HepG2 (cell line): ENCODE results near the gene ADGRG6. TPM values are rescaled to one million over a fixed set of nuclear protein-coding genes. Genes with fewer than 3 reads are reported as not detected.

Source experiments
- FOXA1 ChIP-seq, 2 experiments: fragments of 450-650 bp in 1 of 2; sonication (generic) in 1 of 2; formaldehyde crosslinking in 1 of 2; IDR thresholded peaks; 2 replicates each; pipeline versions ENCODE4 v1.4.0 to v1.6.1; 2016 to 2020; ENCODE audit warnings: missing genetic modification reagents in 1 of 2
- FOXO1 ChIP-seq: sonication (generic); formaldehyde crosslinking; IDR thresholded peaks from 2 replicates; pipeline ENCODE4 v1.4.0; 2020; ENCODE audit warnings: missing genetic modification reagents
- JUND ChIP-seq: sonication (generic); formaldehyde crosslinking; IDR thresholded peaks from 2 replicates; pipeline ENCODE4 v1.8.0; 2022; ENCODE audit warnings: mild to moderate bottlenecking, missing genetic modification reagents
- KAT8 ChIP-seq: IDR thresholded peaks from 2 replicates; pipeline ENCODE4 v1.6.1; 2016; ENCODE audit warnings: missing genetic modification reagents, missing compliant biosample characterization
- MAFF ChIP-seq: IDR thresholded peaks from 2 replicates; pipeline ENCODE4 v1.6.1; 2011; ENCODE audit warnings: low read depth, low read length, improper control_type of control experiment
- MAFK ChIP-seq, 2 experiments: IDR thresholded peaks in 1 of 2; conservative IDR thresholded peaks in 1 of 2; 2 replicates each; pipeline ENCODE4 v1.6.1; 2011; ENCODE audit warnings: improper control_type of control experiment in 2 of 2, low read length in 2 of 2
- MLLT10 ChIP-seq: sonication (generic); formaldehyde crosslinking; IDR thresholded peaks from 2 replicates; pipeline ENCODE4 v1.4.0; 2020; ENCODE audit warnings: missing genetic modification reagents
- MYNN ChIP-seq: sonication (generic); formaldehyde crosslinking; IDR thresholded peaks from 2 replicates; pipeline ENCODE4 v1.4.0; 2020; ENCODE audit warnings: mild to moderate bottlenecking, low read depth, missing genetic modification reagents
- NBN ChIP-seq: fragments of 450-650 bp; conservative IDR thresholded peaks from 2 replicates; pipeline ENCODE4 v1.6.1; 2017
- POGZ ChIP-seq: sonication (generic); formaldehyde crosslinking; IDR thresholded peaks from 2 replicates; pipeline ENCODE4 v1.4.0; 2020; ENCODE audit warnings: mild to moderate bottlenecking, missing genetic modification reagents
- REPIN1 ChIP-seq: sonication (generic); formaldehyde crosslinking; IDR thresholded peaks from 2 replicates; pipeline ENCODE4 v1.8.0; 2022; ENCODE audit warnings: missing genetic modification reagents, low read depth, mild to moderate bottlenecking, borderline replicate concordance
- ZFAT ChIP-seq: sonication (generic); formaldehyde crosslinking; conservative IDR thresholded peaks from 2 replicates; pipeline ENCODE4 v1.8.1; 2023; ENCODE audit warnings: missing genetic modification reagents, inconsistent platforms
- ZNF263 ChIP-seq: sonication (generic); formaldehyde crosslinking; IDR thresholded peaks from 2 replicates; pipeline ENCODE4 v1.4.0; 2020; ENCODE audit warnings: missing genetic modification reagents
- ZNF430 ChIP-seq: sonication (generic); formaldehyde crosslinking; IDR thresholded peaks from 2 replicates; pipeline ENCODE4 v1.9.0; 2021; ENCODE audit warnings: mild to moderate bottlenecking, missing genetic modification reagents
- ZNF598 ChIP-seq: sonication (generic); formaldehyde crosslinking; IDR thresholded peaks from 2 replicates; pipeline ENCODE4 v1.5.1; 2020; ENCODE audit warnings: mild to moderate bottlenecking, missing genetic modification reagents, borderline replicate concordance
- ZNF839 ChIP-seq: sonication (generic); formaldehyde crosslinking; IDR thresholded peaks from 2 replicates; pipeline ENCODE4 v1.4.0; 2020; ENCODE audit warnings: missing genetic modification reagents, mild to moderate bottlenecking, borderline replicate concordance
- polyA plus RNA-seq, 8 experiments: library from polyadenylated mRNA; depleted of rRNA in 3 of 8; stranded (reverse) in 7 of 8; unstranded in 1 of 8; fragments of >200 nt; fragmentation: Illumina TruSeq in 4 of 8; extraction: Trizol in 4 of 8; gene quantifications; 2 replicates each; pipeline versions ENCODE4 v1.2.1 to v1.2.3, GENCODE V29; 2011 to 2016; ENCODE audit warnings: low read depth in 4 of 8, missing spikeins in 1 of 8, mixed read lengths in 1 of 8; ENCODE audit not compliant: insufficient read depth in 1 of 8
- total RNA-seq, 5 experiments: library from RNA; depleted of rRNA; stranded (reverse); fragments of >200 nt; fragmentation: Illumina TruSeq; extraction: Trizol; gene quantifications; 2 replicates each; pipeline ENCODE4 v1.2.3, GENCODE V29; 2016; ENCODE audit warnings: low read depth in 1 of 5
- TF ChIP-seq, protein P1 (sequence below): sonication (generic); formaldehyde crosslinking; IDR thresholded peaks from 2 replicates; pipeline ENCODE4 v1.8.1; 2022; ENCODE audit warnings: low read depth, mild to moderate bottlenecking, missing genetic modification reagents
- TF ChIP-seq, protein P2 (sequence below): sonication (generic); formaldehyde crosslinking; IDR thresholded peaks from 2 replicates; pipeline ENCODE4 v1.4.0; 2020; ENCODE audit warnings: mild to moderate bottlenecking, missing genetic modification reagents
- TF ChIP-seq, protein P3 (sequence below): sonication (generic); formaldehyde crosslinking; IDR thresholded peaks from 2 replicates; pipeline ENCODE4 v1.4.0; 2020; ENCODE audit warnings: missing genetic modification reagents
- TF ChIP-seq, protein P4 (sequence below): sonication (generic); formaldehyde crosslinking; IDR thresholded peaks from 2 replicates; pipeline ENCODE4 v1.5.0; 2020; ENCODE audit warnings: mild to moderate bottlenecking, low read depth, missing genetic modification reagents, borderline replicate concordance

Gene ADGRG6
- total and polyA plus RNA-seq, 2 of the 13 experiments (the other 11 are each of a cell fraction or from before 2014, with no cell fraction given) = 129 to 249 TPM

DNA sequence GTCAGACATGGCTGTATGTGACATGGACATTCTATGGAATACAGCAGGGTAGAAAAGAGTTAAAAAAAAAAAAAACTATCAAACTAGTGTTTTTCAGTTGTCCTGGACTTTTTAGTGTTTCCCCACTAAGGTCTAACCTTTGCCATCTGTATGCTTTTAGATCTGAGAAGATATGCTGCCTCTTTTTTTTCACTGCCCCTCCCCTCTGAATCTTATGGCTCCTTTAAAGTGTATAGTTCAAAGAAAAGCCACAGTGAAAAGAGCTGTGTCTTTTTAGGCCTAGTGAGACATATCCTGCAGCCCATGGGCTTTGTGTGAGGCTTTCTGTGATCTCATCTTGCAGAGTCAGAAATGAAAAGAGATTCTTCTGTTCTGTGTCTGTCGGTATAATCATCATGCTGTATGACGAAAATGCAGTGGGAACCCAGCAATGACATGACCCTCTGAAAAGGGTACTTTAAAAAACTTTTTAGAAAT, 29.3 kb downstream of the ADGRG6 start (continued):
- TF ChIP-seq REPIN1 (peak; percentile 75), FOXA1 (IDR thresholded peaks at IDR 0.05) (no peak), FOXA1 (CRISPR knock-in tag; IDR thresholded peaks at IDR 0.05) (peak; percentile 43; the same call in 1 of the 2 replicates), MAFK (conservative IDR thresholded peaks at IDR 0.05 in 1 of 2, IDR thresholded peaks at IDR 0.05 in 1 of 2; ENCODE audit: low read length in 2 of 2) (peak in 1 of 2 experiments; percentile 15; a peak in 1 of 4 replicates), JUND (peak; percentile 53), ZNF430 (CRISPR knock-in tag) (no peak), FOXO1 (CRISPR knock-in tag) (peak; percentile 73), ZNF263 (CRISPR knock-in tag) (no peak; the same call in 1 of the 2 replicates), MAFF (no peak), ZNF839 (no peak), POGZ (CRISPR knock-in tag) (peak; percentile 93), NBN (no peak), MYNN (CRISPR knock-in tag) (no peak), MLLT10 (CRISPR knock-in tag) (no peak), ZNF598 (no peak), KAT8 (CRISPR knock-in tag) (peak; percentile 64; the same call in 1 of the 2 replicates), ZFAT (CRISPR knock-in tag) (no peak)
- TF ChIP-seq, protein P1, sequence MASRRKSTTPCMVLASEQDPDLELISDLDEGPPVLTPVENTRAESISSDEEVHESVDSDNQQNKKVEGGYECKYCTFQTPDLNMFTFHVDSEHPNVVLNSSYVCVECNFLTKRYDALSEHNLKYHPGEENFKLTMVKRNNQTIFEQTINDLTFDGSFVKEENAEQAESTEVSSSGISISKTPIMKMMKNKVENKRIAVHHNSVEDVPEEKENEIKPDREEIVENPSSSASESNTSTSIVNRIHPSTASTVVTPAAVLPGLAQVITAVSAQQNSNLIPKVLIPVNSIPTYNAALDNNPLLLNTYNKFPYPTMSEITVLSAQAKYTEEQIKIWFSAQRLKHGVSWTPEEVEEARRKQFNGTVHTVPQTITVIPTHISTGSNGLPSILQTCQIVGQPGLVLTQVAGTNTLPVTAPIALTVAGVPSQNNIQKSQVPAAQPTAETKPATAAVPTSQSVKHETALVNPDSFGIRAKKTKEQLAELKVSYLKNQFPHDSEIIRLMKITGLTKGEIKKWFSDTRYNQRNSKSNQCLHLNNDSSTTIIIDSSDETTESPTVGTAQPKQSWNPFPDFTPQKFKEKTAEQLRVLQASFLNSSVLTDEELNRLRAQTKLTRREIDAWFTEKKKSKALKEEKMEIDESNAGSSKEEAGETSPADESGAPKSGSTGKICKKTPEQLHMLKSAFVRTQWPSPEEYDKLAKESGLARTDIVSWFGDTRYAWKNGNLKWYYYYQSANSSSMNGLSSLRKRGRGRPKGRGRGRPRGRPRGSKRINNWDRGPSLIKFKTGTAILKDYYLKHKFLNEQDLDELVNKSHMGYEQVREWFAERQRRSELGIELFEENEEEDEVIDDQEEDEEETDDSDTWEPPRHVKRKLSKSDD (CRISPR knock-in tag) = 0 out of 2 replicates have a peak, but pooled peaks have one; percentile 49
- TF ChIP-seq, protein P2, sequence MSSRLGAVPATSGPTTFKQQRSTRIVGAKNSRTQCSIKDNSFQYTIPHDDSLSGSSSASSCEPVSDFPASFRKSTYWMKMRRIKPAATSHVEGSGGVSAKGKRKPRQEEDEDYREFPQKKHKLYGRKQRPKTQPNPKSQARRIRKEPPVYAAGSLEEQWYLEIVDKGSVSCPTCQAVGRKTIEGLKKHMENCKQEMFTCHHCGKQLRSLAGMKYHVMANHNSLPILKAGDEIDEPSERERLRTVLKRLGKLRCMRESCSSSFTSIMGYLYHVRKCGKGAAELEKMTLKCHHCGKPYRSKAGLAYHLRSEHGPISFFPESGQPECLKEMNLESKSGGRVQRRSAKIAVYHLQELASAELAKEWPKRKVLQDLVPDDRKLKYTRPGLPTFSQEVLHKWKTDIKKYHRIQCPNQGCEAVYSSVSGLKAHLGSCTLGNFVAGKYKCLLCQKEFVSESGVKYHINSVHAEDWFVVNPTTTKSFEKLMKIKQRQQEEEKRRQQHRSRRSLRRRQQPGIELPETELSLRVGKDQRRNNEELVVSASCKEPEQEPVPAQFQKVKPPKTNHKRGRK = no peak
- TF ChIP-seq, protein P3, sequence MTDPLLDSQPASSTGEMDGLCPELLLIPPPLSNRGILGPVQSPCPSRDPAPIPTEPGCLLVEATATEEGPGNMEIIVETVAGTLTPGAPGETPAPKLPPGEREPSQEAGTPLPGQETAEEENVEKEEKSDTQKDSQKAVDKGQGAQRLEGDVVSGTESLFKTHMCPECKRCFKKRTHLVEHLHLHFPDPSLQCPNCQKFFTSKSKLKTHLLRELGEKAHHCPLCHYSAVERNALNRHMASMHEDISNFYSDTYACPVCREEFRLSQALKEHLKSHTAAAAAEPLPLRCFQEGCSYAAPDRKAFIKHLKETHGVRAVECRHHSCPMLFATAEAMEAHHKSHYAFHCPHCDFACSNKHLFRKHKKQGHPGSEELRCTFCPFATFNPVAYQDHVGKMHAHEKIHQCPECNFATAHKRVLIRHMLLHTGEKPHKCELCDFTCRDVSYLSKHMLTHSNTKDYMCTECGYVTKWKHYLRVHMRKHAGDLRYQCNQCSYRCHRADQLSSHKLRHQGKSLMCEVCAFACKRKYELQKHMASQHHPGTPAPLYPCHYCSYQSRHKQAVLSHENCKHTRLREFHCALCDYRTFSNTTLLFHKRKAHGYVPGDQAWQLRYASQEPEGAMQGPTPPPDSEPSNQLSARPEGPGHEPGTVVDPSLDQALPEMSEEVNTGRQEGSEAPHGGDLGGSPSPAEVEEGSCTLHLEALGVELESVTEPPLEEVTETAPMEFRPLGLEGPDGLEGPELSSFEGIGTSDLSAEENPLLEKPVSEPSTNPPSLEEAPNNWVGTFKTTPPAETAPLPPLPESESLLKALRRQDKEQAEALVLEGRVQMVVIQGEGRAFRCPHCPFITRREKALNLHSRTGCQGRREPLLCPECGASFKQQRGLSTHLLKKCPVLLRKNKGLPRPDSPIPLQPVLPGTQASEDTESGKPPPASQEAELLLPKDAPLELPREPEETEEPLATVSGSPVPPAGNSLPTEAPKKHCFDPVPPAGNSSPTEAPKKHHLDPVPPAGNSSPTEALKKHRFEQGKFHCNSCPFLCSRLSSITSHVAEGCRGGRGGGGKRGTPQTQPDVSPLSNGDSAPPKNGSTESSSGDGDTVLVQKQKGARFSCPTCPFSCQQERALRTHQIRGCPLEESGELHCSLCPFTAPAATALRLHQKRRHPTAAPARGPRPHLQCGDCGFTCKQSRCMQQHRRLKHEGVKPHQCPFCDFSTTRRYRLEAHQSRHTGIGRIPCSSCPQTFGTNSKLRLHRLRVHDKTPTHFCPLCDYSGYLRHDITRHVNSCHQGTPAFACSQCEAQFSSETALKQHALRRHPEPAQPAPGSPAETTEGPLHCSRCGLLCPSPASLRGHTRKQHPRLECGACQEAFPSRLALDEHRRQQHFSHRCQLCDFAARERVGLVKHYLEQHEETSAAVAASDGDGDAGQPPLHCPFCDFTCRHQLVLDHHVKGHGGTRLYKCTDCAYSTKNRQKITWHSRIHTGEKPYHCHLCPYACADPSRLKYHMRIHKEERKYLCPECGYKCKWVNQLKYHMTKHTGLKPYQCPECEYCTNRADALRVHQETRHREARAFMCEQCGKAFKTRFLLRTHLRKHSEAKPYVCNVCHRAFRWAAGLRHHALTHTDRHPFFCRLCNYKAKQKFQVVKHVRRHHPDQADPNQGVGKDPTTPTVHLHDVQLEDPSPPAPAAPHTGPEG (CRISPR knock-in tag) = no peak
- TF ChIP-seq, protein P4, sequence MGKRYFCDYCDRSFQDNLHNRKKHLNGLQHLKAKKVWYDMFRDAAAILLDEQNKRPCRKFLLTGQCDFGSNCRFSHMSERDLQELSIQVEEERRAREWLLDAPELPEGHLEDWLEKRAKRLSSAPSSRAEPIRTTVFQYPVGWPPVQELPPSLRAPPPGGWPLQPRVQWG (CRISPR knock-in tag) = no peak
